Motor neuron (in vitro differentiated cells): ENCODE measurements around the gene BAG2. TPM values are rescaled to one million over a fixed set of nuclear protein-coding genes. Genes with fewer than 3 reads are reported as not detected.

Experiments used
- ATAC-seq, 8 experiments: fragments of 200-7000 bp; cut with Tn5 transposase; replicated peaks in 6 of 8; 2 replicates each; pipeline ENCODE4 v1.8.0; 2021; ENCODE audit warnings: mild to moderate bottlenecking in 8 of 8, moderate library complexity in 8 of 8
- H3K27ac ChIP-seq, 2 donors: fragments of 250-450 bp; sonication (Bioruptor Pico); 2 replicates each; pipeline ENCODE4 v1.9.0; 2021; ENCODE audit warnings: antibody characterized with exemption in 2 of 2, mild to moderate bottlenecking in 2 of 2, moderate library complexity in 1 of 2
- H3K4me1 ChIP-seq, 2 donors: fragments of 250-450 bp; sonication (Bioruptor Pico); replicated peaks in 1 of 2; 2 replicates each; pipeline ENCODE4 v1.6.1; 2021; ENCODE audit warnings: antibody characterized with exemption in 2 of 2, mild to moderate bottlenecking in 2 of 2, moderate library complexity in 1 of 2
- H3K4me3 ChIP-seq, 5 donors: fragments of 250-450 bp; sonication (Bioruptor Pico); 2 replicates each; pipeline ENCODE4 v1.9.0; 2021; ENCODE audit warnings: antibody characterized with exemption in 5 of 5, mild to moderate bottlenecking in 5 of 5, moderate library complexity in 4 of 5
- WGBS, 10 experiments: fragments of 450-650 bp; shearing (Covaris generic); methylation state at CpG; one replicate each; pipeline ENCODE4 v1.0.0; 2022; 5-methylcytosine and 5-hydroxymethylcytosine counted together
- in situ Hi-C, 9 experiments: fragments of 400-800 bp; cut with MboI; loops; one replicate each; pipeline ENCODE4 v1.15.0; 2021; ENCODE audit warnings: low sequenced_read_pairs in 9 of 9, low pct_unique_long_range_greater_than_20kb in 2 of 9; ENCODE audit not compliant: unreplicated experiment in 9 of 9
- total RNA-seq, 8 experiments: library from RNA; unstranded; fragments of 300-600 nt; gene quantifications; 2 replicates each; pipeline versions ENCODE4 v1.2.3 to v1.2.4, GENCODE V29; 2022

Gene BAG2
- total RNA-seq, 8 experiments from 2014 or later = 2.6 to 17.5 (median 5.2) TPM

DNA sequence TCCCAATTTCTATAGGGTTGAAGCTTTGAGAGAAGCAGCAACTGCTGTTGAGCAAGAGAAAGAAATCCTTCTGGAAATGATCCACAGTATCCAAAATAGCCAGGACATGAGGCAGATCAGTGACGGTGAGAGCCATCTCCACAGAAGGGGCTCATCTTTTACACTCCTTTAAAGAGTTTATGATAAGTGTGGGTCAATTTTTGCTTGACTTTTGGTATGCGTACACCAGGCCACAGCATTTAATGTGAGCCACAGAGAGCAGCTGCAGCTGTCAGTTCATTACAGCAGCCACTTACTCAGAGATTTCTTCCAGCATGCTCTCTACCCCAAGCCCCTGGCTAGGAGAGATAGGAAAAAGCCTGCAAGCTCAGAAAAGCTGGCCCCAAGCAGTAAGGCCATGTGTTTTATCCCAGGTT, 9.9 kb downstream of the BAG2 start:
- in situ Hi-C loops = loop anchor here in 1 of 9 experiments (25.0 kb wide), 1 partner anchor 130 kb away; the partner anchor contains the start of gene PRIM2
- no peak for ATAC-seq
- 43 to 100% (median 90%) methylated on average over 1 to 2 of the region's 2 CpGs; no CpG with 5 or more reads in 1 of the 10 experiments for WGBS, 10 experiments
- Histone ChIP-seq H3K4me1 (no peaks in the 10 kb centered on the region), H3K27ac (no peak overlapping the region), H3K4me3 (no peak overlapping the region)

DNA sequence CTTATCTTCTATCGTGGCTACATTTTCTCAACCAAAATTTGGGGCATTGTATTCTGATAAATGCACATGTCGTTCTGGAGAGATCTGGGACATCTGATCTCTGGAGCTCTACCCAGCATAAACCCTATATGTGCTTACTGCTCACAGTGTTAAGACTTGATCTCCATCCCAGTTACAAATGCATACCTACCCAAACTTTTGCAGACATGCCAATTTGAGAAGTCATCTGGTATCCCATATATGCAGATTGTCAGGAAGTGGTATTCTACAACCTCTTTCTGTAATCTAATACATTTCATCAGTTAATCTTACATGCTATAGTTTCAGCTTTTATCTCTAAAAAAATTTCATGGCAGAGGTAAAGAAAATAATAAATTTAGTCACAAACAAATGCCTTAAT, 11.2 kb downstream of the BAG2 start:
- in situ Hi-C loops = loop anchor here in 1 of 9 experiments (25.0 kb wide), 1 partner anchor 129 kb away; the partner anchor contains the start of gene PRIM2
- 50 to 100% (median 92%) methylated on average over 1 to 2 of the region's 2 CpGs; no CpG with 5 or more reads in 1 of the 10 experiments for WGBS, 10 experiments
- no peak for ATAC-seq
- no peak overlapping the region for H3K27ac ChIP-seq
- no peak overlapping the region for H3K4me3 ChIP-seq
- no peaks in the 10 kb centered on the region for H3K4me1 ChIP-seq

DNA sequence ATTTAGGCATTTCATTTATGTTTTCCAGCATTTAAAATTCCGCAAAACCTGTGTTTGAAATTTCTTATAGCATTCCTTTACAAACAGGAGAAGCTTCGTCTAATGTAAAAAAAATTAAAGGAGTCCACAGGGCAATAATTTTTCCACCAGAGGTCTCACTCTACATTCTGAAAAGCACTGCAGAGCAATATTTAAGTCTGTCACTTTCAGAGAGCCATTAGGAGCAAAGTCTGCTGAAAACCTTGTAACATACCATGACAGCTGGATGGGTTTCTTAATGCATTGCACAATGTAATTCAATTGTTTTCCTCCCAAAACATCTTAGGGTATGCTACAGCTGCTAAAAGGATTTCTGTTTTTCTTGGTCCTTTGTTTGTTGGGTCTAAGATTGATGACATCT, 18.0 kb downstream of the BAG2 start:
- no peaks in the 10 kb centered on the region for H3K4me1 ChIP-seq
- 69 to 96% (median 78%) methylated on average over 2 of the region's 2 CpGs; no CpG with 5 or more reads in 2 of the 10 experiments for WGBS, 10 experiments
- in situ Hi-C loops = loop anchor here in 1 of 9 experiments (25.0 kb wide), 1 partner anchor 122 kb away; the partner anchor contains the start of gene PRIM2
- ATAC-seq = peak in 2 of 8 experiments; percentile 40 to 51
- H3K27ac ChIP-seq = no peak overlapping the region
- no peak overlapping the region for H3K4me3 ChIP-seq

GRCh38 chr6:57193177-57193576, 21.1 kb downstream of the BAG2 start:
- no peak for ATAC-seq
- Histone ChIP-seq H3K4me3 (no peak overlapping the region), H3K27ac (no peak overlapping the region), H3K4me1 (no peaks in the 10 kb centered on the region)
- in situ Hi-C loops = loop anchor here in 1 of 9 experiments (25.0 kb wide), 1 partner anchor 119 kb away; the partner anchor contains the start of gene PRIM2

- 83 to 100% (median 86%) methylated on average over 1 to 2 of the region's 2 CpGs; no CpG with 5 or more reads in 5 of the 10 experiments for WGBS, 10 experiments
- ATAC-seq = no peak
- no peak overlapping the region for H3K4me3 ChIP-seq
- no peak overlapping the region for H3K27ac ChIP-seq
- in situ Hi-C loops = loop anchor here in 1 of 9 experiments (25.0 kb wide), 1 partner anchor 117 kb away; the partner anchor contains the start of gene PRIM2
- H3K4me1 ChIP-seq = no peaks in the 10 kb centered on the region
These were observed 23.3 kb downstream of the BAG2 start for GRCh38 chr6:57195457-57195856.

DNA sequence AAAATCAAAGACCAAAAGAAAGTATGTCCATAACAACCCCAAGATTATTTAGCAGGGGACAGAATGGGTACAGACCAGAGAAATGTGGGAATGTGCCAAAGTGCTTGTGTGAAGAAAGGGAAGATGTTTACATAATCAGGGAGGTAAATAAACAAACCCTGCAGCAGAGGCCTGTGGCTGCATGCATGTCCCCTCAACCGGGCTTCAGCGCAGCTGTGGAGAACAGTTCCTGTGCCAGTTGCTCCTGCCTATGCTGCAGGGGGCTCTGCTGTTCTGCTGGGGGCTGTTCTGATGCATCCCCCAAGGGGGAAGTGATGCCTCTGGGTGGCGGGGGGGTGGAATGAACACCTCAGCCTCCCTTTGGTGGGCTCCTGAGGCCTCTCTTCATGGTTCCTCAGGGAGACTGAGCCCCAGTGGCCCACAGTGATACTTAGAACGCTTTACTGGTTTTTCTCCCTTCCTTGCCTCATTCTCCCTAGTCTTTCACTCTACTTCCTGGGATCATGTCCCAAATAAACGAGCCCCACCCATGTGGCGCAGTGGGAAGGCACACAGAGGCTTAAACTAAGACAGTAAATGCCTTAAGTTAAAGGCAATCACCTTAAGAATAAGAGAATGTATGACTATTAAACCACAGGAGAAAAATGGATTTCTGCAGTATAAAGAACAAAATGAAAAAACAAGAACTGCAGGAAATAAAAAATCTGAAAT, 27.0 kb downstream of the BAG2 start:
- peaks cover 0 to 4% of the 10 kb centered on the region in 2 donors for H3K4me1 ChIP-seq
- in situ Hi-C loops = loop anchor here in 1 of 9 experiments (25.0 kb wide), 1 partner anchor 113 kb away; the partner anchor contains the start of gene PRIM2
- WGBS, 10 experiments = 80 to 100% (median 88%) methylated on average over 1 to 5 of the region's 6 CpGs; no CpG with 5 or more reads in 2 of the 10 experiments
- H3K27ac ChIP-seq = no peak overlapping the region
- no peak overlapping the region for H3K4me3 ChIP-seq
- peak in 2 of 8 experiments; percentile 41 to 66 for ATAC-seq

DNA sequence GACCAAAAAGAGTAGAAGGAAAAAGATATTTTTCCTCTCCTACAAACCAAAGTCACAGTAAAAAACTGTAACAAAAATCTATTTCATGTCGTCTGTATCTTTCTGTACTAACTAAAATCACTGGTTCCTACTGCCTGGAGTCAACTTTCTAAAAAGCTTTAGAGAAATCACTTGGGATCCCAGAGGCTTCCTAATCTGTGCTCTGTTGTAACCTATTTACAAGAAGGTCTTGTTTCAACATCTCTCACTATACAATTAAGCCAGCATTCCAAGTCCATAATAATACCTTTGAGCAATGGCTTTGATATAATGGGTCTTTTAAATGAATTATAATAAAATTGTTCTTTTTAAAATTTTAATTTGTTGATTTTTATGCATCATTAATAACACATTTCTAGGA, 29.6 kb downstream of the BAG2 start:
- WGBS, 10 experiments = 43 to 100% (median 89%) methylated on average over 1 of the region's 1 CpG; no CpG with 5 or more reads in 4 of the 10 experiments

GRCh38 chr6:57205550-57206328, 33.6 kb downstream of the BAG2 start:
- Histone ChIP-seq H3K4me3 (no peak overlapping the region), H3K4me1 (peaks cover 0 to 4% of the 10 kb centered on the region in 2 donors), H3K27ac (no peak overlapping the region)
- 50 to 96% (median 86%) methylated on average over 1 to 7 of the region's 7 CpGs for WGBS, 10 experiments
- in situ Hi-C loops = no loop called here
- no peak for ATAC-seq

More for the DNA sequence above, 29.6 kb downstream of the BAG2 start:
- no peak overlapping the region for H3K4me3 ChIP-seq
- peaks cover 0 to 4% of the 10 kb centered on the region in 2 donors for H3K4me1 ChIP-seq
- no peak for ATAC-seq
- in situ Hi-C loops = no loop called here
- H3K27ac ChIP-seq = no peak overlapping the region

GRCh38 chr6:57207141-57207540, 35.0 kb downstream of the BAG2 start:
- peaks cover 0 to 4% of the 10 kb centered on the region in 2 donors for H3K4me1 ChIP-seq
- in situ Hi-C loops = no loop called here
- WGBS, 10 experiments = 80 to 100% (median 100%) methylated on average over 1 to 2 of the region's 2 CpGs; no CpG with 5 or more reads in 1 of the 10 experiments
- no peak for ATAC-seq
- no peak overlapping the region for H3K27ac ChIP-seq
- H3K4me3 ChIP-seq = no peak overlapping the region

DNA sequence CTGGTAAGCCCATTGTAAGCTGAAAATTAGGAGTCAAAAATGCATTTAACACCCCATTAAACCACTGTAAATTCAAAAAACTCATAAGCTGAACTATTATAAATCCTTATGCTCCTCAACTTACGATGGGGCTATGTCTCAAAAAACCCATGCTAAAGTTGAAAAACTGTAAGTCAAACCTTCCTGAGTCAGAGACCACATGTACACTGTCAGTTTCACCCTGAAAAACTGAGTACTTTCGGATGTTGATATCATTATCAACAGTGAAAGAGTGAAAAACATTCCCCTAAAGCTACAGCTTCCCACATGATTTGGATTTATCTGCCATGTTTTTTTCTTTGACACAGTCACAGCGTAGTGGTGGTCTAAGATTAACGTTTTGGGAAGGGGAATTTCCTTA, 35.7 kb downstream of the BAG2 start:
- H3K4me3 ChIP-seq = no peak overlapping the region
- H3K27ac ChIP-seq = no peak overlapping the region
- in situ Hi-C loops = no loop called here
- WGBS, 10 experiments = 74 to 100% (median 96%) methylated on average over 1 to 4 of the region's 4 CpGs
- no peak for ATAC-seq
- no peaks in the 10 kb centered on the region for H3K4me1 ChIP-seq

DNA sequence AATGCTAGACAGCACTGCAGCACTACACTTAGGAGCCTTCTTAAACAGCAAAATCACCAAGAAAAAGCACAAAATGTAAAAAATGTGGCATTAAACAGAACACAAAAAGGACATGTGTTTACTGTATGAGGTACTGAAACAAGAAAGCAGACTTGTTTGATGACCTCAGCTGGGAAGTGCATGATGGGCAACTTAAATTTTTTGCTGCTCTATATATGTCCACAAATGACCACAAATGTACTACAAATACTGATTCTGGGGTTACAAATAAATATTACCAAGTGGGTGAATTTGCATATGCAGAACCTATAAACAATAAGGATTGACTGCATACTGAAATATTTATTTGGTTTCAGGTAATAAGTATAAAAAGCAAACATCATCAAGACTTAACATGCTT, 36.9 kb downstream of the BAG2 start:
- in situ Hi-C loops = no loop called here
- no peak overlapping the region for H3K27ac ChIP-seq
- no peak overlapping the region for H3K4me3 ChIP-seq
- ATAC-seq = no peak
- H3K4me1 ChIP-seq = no peaks in the 10 kb centered on the region

GRCh38 chr6:57210060-57210459, 37.9 kb downstream of the BAG2 start:
- in situ Hi-C loops = no loop called here
- no peak overlapping the region for H3K4me3 ChIP-seq
- no peak for ATAC-seq
- H3K27ac ChIP-seq = no peak overlapping the region
- WGBS, 10 experiments = 59 to 100% (median 94%) methylated on average over 3 to 5 of the region's 5 CpGs
- H3K4me1 ChIP-seq = no peaks in the 10 kb centered on the region

GRCh38 chr6:57215260-57215659, 43.1 kb downstream of the BAG2 start:
- no peak overlapping the region for H3K4me3 ChIP-seq
- WGBS, 10 experiments = 70 to 100% (median 100%) methylated on average over 1 of the region's 1 CpG; no CpG with 5 or more reads in 1 of the 10 experiments
- no peak for ATAC-seq
- in situ Hi-C loops = no loop called here
- no peak overlapping the region for H3K27ac ChIP-seq
- no peaks in the 10 kb centered on the region for H3K4me1 ChIP-seq
